ENCODE results near the gene ITPKC. TPM values are rescaled to one million over a fixed set of nuclear protein-coding genes. Genes with fewer than 3 reads are reported as not detected.

ITPKC gene
- total RNA-seq, 1 experiment from 2014 or later = 11.4 TPM

DNA sequence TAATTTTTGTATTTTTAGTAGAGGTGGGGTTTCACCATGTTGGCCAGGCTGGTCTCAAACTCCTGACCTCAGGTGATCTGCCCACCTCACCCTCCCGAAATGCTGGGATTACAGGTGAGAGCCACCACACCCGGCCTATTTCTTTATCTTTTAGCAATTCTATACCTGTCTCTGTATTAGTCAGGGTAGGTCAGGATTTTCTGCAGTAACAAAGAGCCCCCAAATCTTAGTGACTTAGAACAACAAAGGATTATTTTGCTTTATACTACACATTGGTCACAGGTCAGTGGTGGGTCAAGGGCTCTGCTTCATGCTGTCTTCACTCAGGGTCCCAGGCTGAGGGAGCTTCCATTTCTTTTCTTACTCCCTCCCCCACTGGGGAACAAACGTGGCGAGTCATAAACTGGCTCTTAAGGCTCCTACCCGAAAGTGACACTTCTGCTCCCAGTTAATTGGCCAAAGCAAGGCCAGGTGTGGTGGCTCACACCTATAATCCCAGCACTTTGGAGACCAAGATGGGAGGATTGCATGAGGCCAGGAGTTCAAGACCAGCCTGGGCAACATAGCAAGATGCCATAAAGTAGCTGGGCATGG, 6.8 kb downstream of the ITPKC start:
- H3K9ac ChIP-seq (ENCODE audit: low read length) = no peak overlapping the region
- ChIA-PET CTCF (no interaction called here), RAD21 (ENCODE audit: low non-redundant PET in 1 of 2, low total read pairs in 2 of 2, uncharacterized antibody in 2 of 2, unreplicated experiment in 2 of 2) (no interaction called here), POLR2A (no interaction called here)
- no peaks in the 10 kb centered on the region for H3K27me3 ChIP-seq (ENCODE audit: insufficient read depth, low read length)
- no peak for DNase-seq (ENCODE audit: low read depth, low spot score)
- peaks cover 9 to 28% of the 10 kb centered on the region in 2 experiments for H3K4me1 ChIP-seq (ENCODE audit: control insufficient read depth in 1 of 2, insufficient read depth in 2 of 2, low read length in 2 of 2)
- intact Hi-C loops (cut with micrococcal nuclease) = no loop called here
- H2AFZ ChIP-seq (ENCODE audit: low read depth, low read length, poor library complexity, severe bottlenecking) = no peak overlapping the region
- no peak for ATAC-seq
- H4K20me1 ChIP-seq (ENCODE audit: insufficient read depth) = no peaks in the 10 kb centered on the region
- H3K9me3 ChIP-seq (ENCODE audit: control insufficient read depth in 1 of 2, insufficient read depth in 1 of 2, low read depth in 1 of 2, low read length in 2 of 2) = 0 out of 4 replicates have a peak, but pooled peaks cover 0 to 3% of the 10 kb centered on the region in 2 experiments
- no peaks in the 10 kb centered on the region for H3K9me2 ChIP-seq (ENCODE audit: insufficient read depth)
- no peak overlapping the region for H3K27ac ChIP-seq (ENCODE audit: low read depth, low read length)
- no TSS peak for BruUV-seq (replicated peaks)
- TF ChIP-seq POLR2AphosphoS5 (IDR thresholded peaks at IDR 0.05; ENCODE audit: low read depth, low read length) (no peak), ATF3 (IDR thresholded peaks at IDR 0.05) (no peak), ELF1 (IDR thresholded peaks at IDR 0.05; ENCODE audit: borderline replicate concordance, low read depth) (no peak), CEBPB (IDR thresholded peaks at IDR 0.05; ENCODE audit: low read depth) (no peak), ZNF274 (IDR thresholded peaks at IDR 0.05; ENCODE audit: low read depth, low read length) (no peak), ZFX (IDR thresholded peaks at IDR 0.05) (no peak), CBX3 (IDR thresholded peaks at IDR 0.05; ENCODE audit: low read depth) (no peak), YY1 (IDR thresholded peaks at IDR 0.05; ENCODE audit: extremely low read depth, insufficient replicate concordance, low read depth, low read length) (no peak), REST (IDR thresholded peaks at IDR 0.05; ENCODE audit: low read depth) (no peak), EZH2 (IDR thresholded peaks at IDR 0.05) (no peak), CTCF (IDR thresholded peaks at IDR 0.05 in 2 of 3, conservative IDR thresholded peaks at IDR 0.05 in 1 of 3; ENCODE audit: borderline replicate concordance in 1 of 3, insufficient read depth in 1 of 3, low read depth in 2 of 3, low read length in 2 of 3) (no peak), JUND (IDR thresholded peaks at IDR 0.05) (no peak), SRF (IDR thresholded peaks at IDR 0.05; ENCODE audit: low read depth) (no peak), TCF7L2 (IDR thresholded peaks at IDR 0.05; ENCODE audit: borderline replicate concordance, extremely low read depth, insufficient read depth, insufficient read length) (no peak), SP1 (IDR thresholded peaks at IDR 0.05; ENCODE audit: low read depth) (no peak), MAX (IDR thresholded peaks at IDR 0.05) (no peak), POLR2A (IDR thresholded peaks at IDR 0.05; ENCODE audit: borderline replicate concordance, extremely low read depth, insufficient read depth, insufficient read length) (no peak), RAD21 (IDR thresholded peaks at IDR 0.05; ENCODE audit: low read depth) (no peak), FOSL1 (IDR thresholded peaks at IDR 0.05; ENCODE audit: low read depth) (no peak)
- peaks cover 56% of the 10 kb centered on the region for H3K79me2 ChIP-seq (ENCODE audit: insufficient read depth, low read length)
- no peak overlapping the region for H3K4me3 ChIP-seq (replicated peaks in 1 of 2; ENCODE audit: low read depth in 1 of 2, low read length in 2 of 2)
- no peak overlapping the region for H3K4me2 ChIP-seq (ENCODE audit: low read length)
- peaks cover 9 to 38% of the 10 kb centered on the region in 2 experiments for H3K36me3 ChIP-seq (ENCODE audit: control insufficient read depth in 1 of 2, insufficient read depth in 2 of 2, low read length in 2 of 2)
